ENCODE measurements around the gene KMT5B. TPM values are rescaled to one million over a fixed set of nuclear protein-coding genes. Genes with fewer than 3 reads are reported as not detected.

KMT5B gene
- total RNA-seq, 4 donors from 2014 or later: 35.1 to 75.6 (median 39.8) TPM

DNA sequence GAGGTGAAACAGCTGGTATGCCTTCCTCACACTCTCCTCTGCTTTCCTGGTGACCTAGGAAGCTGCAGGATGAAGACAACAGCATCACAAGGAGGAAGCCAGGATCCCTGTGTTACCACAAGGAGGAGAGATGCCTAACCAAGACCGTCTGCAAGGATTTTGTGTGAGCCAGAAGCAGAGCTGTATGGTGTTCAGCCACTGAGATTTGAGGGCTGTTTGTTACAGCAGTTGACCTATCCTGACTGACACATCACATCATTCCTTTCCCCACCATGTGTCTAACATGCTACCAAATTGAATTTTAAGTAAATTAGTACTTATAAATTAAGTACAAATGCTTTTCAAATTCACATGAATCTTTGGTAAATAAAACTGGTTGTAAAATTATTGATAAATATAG lies 83.0 kb downstream of the KMT5B start:
- no peak for ATAC-seq
- Histone ChIP-seq H3K4me1 (peaks cover 0 to 27% (median 6%) of the 10 kb centered on the region in 3 donors), H3K9me3 (no peaks in the 10 kb centered on the region), H3K36me3 (no peaks in the 10 kb centered on the region), H3K27ac (no peak overlapping the region), H3K4me3 (no peak overlapping the region), H3K27me3 (no peaks in the 10 kb centered on the region)
- WGBS, 2 donors (ENCODE audit: low coverage in 1 of 2): no CpG with 5 or more reads among the region's 1 CpG
- TF ChIP-seq POLR2AphosphoS5 (IDR thresholded peaks at IDR 0.05): no peak
- TF ChIP-seq, protein P1, sequence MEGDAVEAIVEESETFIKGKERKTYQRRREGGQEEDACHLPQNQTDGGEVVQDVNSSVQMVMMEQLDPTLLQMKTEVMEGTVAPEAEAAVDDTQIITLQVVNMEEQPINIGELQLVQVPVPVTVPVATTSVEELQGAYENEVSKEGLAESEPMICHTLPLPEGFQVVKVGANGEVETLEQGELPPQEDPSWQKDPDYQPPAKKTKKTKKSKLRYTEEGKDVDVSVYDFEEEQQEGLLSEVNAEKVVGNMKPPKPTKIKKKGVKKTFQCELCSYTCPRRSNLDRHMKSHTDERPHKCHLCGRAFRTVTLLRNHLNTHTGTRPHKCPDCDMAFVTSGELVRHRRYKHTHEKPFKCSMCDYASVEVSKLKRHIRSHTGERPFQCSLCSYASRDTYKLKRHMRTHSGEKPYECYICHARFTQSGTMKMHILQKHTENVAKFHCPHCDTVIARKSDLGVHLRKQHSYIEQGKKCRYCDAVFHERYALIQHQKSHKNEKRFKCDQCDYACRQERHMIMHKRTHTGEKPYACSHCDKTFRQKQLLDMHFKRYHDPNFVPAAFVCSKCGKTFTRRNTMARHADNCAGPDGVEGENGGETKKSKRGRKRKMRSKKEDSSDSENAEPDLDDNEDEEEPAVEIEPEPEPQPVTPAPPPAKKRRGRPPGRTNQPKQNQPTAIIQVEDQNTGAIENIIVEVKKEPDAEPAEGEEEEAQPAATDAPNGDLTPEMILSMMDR (IDR thresholded peaks at IDR 0.05): no peak
- TF ChIP-seq POLR2A (IDR thresholded peaks at IDR 0.05): no peak
- TF ChIP-seq EP300 (IDR thresholded peaks at IDR 0.05): no peak

DNA sequence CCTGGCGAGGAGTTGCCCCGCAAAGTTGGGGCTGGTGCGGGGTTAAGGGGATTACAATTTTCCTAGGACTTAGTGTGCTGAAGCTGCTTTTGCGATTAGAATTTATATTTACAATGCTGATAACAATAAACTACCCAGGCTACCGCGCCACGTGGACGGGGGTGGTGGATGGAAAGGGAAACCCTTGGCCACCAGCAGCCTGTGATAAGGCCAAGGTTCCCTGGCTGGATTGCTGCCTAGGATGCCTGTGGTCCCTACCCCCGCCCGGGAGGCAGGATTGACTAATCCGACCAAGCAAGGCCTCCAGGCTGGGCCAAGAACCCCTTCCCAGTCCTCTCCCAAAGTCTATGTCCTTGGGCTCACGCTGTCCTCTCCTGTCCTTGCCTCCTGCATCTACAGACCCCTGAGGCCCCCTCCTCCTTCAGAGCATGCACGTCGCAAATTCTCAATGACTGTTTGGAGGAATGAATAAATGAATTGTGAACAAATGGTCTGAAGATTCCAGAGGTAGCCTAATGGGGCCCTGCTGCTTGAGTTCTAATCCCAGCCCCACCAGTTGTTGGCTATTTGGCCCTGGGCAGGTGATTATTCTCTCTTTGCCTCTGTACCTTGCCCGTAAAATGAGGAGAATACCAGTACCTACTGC lies 84.3 kb downstream of the KMT5B start:
- 2 to 80% methylated on average over 1 to 7 of the region's 15 CpGs for WGBS, 2 donors (ENCODE audit: low coverage in 1 of 2)
- Histone ChIP-seq H3K27ac (peak overlapping the region; percentile 71 to 92 (median 87)), H3K36me3 (no peaks in the 10 kb centered on the region), H3K4me3 (peak overlapping the region; percentile 55 to 64), H3K27me3 (no peaks in the 10 kb centered on the region), H3K9me3 (no peaks in the 10 kb centered on the region), H3K4me1 (peaks cover 0 to 27% (median 6%) of the 10 kb centered on the region in 3 donors)
- no peak for TF ChIP-seq POLR2A (IDR thresholded peaks at IDR 0.05)
- no peak for TF ChIP-seq POLR2AphosphoS5 (IDR thresholded peaks at IDR 0.05)
- TF ChIP-seq EP300 (IDR thresholded peaks at IDR 0.05): no peak
- TF ChIP-seq, protein P1 (IDR thresholded peaks at IDR 0.05): no peak
- ATAC-seq: peak; percentile 62

DNA sequence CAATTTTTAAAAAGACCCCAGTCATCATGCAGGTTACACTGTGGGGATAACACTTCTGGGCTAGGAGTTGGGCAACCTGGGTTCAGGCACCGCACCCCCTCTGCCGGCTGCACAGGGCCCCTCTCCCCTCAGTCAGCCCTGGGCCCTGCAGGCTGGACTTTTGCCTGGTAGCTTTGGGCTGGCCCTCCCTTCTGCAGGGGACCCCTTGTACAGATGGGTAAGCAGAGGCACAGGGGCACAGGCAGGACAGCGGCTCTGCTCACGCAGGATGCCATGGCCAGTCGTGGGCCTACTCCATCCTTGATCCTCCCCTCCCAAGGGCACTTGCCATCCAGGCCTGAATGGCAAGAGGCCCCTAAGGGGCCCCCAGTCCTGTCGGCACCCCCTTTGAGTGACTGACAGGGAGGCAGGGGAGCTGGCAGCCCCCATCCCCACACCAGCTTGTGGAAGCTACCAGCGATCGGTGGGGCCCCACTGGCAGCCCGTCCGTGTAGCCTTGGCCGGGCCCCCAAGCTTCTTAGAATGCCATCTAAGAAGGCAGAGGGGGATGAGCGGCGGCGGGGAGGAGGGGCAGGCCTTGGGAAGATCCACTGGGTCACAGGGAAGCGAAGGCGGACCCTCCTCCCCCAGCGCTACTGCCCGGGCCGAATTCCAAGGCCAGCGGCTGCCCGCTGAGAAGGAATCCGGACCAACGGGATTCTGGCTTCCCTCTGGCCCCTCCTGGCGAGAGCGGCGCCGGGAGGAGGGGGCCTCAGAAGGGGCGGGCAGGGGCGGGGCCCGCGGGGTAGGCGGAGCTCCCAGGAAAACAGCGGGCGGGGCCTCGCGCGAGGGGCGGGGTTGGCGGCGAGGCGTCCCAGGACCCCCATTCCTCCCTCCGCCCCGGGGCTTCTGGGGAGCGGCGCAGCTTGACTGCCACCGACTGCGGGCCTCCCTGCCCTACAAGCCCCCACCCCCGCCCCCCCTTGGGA lies 85.1 kb downstream of the KMT5B start:
- WGBS, 2 donors (ENCODE audit: low coverage in 1 of 2): 85% methylated on average over 4 of the region's 48 CpGs; no CpG with 5 or more reads in 1 of the 2 donors
- Histone ChIP-seq H3K36me3 (no peaks in the 10 kb centered on the region), H3K27ac (peak overlapping the region; percentile 71 to 92 (median 87))

DNA sequence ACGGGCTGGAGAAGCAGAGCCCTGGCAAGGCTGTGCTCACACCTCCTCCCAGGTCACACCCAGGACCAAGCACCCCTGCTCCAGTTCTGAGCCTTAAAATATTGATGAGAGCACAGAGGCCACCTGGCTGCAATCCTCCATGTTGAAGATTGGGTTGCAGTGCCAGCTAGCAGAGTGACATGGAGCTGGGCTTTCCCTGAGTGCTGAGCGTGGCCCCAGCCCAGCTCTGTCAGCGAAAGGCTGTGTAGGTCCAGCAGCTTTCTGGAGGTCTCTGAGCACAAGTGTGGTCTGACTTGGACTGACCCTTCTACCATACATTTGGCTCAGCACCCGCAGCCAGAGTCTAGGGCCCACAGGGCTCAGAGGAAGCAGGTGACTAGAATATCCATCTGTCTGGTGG lies 87.9 kb downstream of the KMT5B start:
- peaks cover 0 to 47% (median 10%) of the 10 kb centered on the region in 3 donors for H3K4me1 ChIP-seq
- no peak for ATAC-seq
- no peaks in the 10 kb centered on the region for H3K9me3 ChIP-seq

More for the DNA sequence above, 85.1 kb downstream of the KMT5B start:
- TF ChIP-seq POLR2AphosphoS5 (IDR thresholded peaks at IDR 0.05): no peak
- no peak for TF ChIP-seq POLR2A (IDR thresholded peaks at IDR 0.05)
- TF ChIP-seq EP300 (IDR thresholded peaks at IDR 0.05): no peak
- TF ChIP-seq, protein P1 (IDR thresholded peaks at IDR 0.05): no peak
- Histone ChIP-seq H3K9me3 (no peaks in the 10 kb centered on the region), H3K4me3 (peak overlapping the region; percentile 55 to 64), H3K27me3 (no peaks in the 10 kb centered on the region), H3K4me1 (peaks cover 0 to 30% (median 6%) of the 10 kb centered on the region in 3 donors)
- peak; percentile 86 for ATAC-seq

More for the DNA sequence above, 87.9 kb downstream of the KMT5B start:
- no peaks in the 10 kb centered on the region for H3K36me3 ChIP-seq
- H3K27me3 ChIP-seq: no peaks in the 10 kb centered on the region
- no peak overlapping the region for H3K4me3 ChIP-seq
- peak overlapping the region in 1 of 4 donors; percentile 22 for H3K27ac ChIP-seq
- no CpG with 5 or more reads among the region's 4 CpGs for WGBS, 2 donors (ENCODE audit: low coverage in 1 of 2)
- TF ChIP-seq, protein P1 (IDR thresholded peaks at IDR 0.05): no peak
- TF ChIP-seq EP300 (IDR thresholded peaks at IDR 0.05) (no peak), POLR2A (IDR thresholded peaks at IDR 0.05) (no peak), POLR2AphosphoS5 (IDR thresholded peaks at IDR 0.05) (no peak)

Data from gastroesophageal sphincter (tissue), 4 donors.